Breast epithelium (tissue), 3 donors: Measurements from ENCODE around the gene TUBGCP5.

Experiments
- POLR2A ChIP-seq: fragments of 450-650 bp; IDR thresholded peaks from one replicate; pipeline ENCODE4 v1.6.1; 2016; ENCODE audit warnings: antibody characterized with exemption, mild to moderate bottlenecking, moderate library complexity
- POLR2AphosphoS5 ChIP-seq, 3 donors: sonication (generic); formaldehyde crosslinking; IDR thresholded peaks; one replicate each; pipeline ENCODE4 v1.6.1; 2017; ENCODE audit warnings: antibody characterized with exemption in 3 of 3
- TF ChIP-seq, protein P1 (sequence below), 3 donors: fragments of 450-650 bp; IDR thresholded peaks; one replicate each; pipeline ENCODE4 v1.5.1; 2016 to 2017; ENCODE audit warnings: antibody characterized with exemption in 3 of 3, mild to moderate bottlenecking in 3 of 3, moderate library complexity in 3 of 3

DNA sequence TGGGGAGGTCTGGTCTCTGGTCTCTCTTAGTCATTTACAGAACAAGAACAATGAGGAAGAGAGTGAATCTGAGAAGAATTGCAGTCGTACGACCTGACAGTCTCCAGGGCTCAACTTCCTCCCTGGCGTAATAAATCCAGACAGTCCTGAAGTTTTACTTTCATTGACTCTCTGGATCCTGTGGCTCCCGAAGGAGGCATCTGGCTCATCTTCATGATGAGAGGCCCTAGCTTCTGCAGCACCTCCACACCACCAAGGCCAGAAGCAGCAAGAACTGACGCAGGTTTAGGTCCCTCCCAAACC, 47.4 kb downstream of the TUBGCP5 start:
- TF ChIP-seq, protein P1, sequence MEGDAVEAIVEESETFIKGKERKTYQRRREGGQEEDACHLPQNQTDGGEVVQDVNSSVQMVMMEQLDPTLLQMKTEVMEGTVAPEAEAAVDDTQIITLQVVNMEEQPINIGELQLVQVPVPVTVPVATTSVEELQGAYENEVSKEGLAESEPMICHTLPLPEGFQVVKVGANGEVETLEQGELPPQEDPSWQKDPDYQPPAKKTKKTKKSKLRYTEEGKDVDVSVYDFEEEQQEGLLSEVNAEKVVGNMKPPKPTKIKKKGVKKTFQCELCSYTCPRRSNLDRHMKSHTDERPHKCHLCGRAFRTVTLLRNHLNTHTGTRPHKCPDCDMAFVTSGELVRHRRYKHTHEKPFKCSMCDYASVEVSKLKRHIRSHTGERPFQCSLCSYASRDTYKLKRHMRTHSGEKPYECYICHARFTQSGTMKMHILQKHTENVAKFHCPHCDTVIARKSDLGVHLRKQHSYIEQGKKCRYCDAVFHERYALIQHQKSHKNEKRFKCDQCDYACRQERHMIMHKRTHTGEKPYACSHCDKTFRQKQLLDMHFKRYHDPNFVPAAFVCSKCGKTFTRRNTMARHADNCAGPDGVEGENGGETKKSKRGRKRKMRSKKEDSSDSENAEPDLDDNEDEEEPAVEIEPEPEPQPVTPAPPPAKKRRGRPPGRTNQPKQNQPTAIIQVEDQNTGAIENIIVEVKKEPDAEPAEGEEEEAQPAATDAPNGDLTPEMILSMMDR (IDR thresholded peaks at IDR 0.05) = no peak
- no peak for TF ChIP-seq POLR2A
- no peak for TF ChIP-seq POLR2AphosphoS5 (IDR thresholded peaks at IDR 0.05)
